Osteocyte (in vitro differentiated cells): ENCODE data around the gene UST. TPM values are rescaled to one million over a fixed set of nuclear protein-coding genes. Genes with fewer than 3 reads are reported as not detected.
"Not testable (repeated sequence)": the region's sequence is repeated elsewhere in the genome, so short reads cannot be mapped to it uniquely, and the experiment has no call there.

Experiments
- DNase-seq: peaks from one replicate; pipeline ENCODE4 v3.0.0; 2021; ENCODE audit warnings: mixed read lengths; ENCODE audit not compliant: unreplicated experiment; ENCODE audit errors: extremely low spot score
- H3K27ac Mint-ChIP-seq: one replicate; pipeline ENCODE4 v1.8.0; 2021; ENCODE audit warnings: mild to moderate bottlenecking, mixed read lengths; ENCODE audit not compliant: unreplicated experiment
- H3K27me3 Mint-ChIP-seq: one replicate; pipeline ENCODE4 v1.8.0; 2021; ENCODE audit warnings: mixed read lengths; ENCODE audit not compliant: unreplicated experiment
- H3K36me3 Mint-ChIP-seq: one replicate; pipeline ENCODE4 v1.8.0; 2021; ENCODE audit warnings: mixed read lengths; ENCODE audit not compliant: unreplicated experiment
- H3K4me1 Mint-ChIP-seq: one replicate; pipeline ENCODE4 v1.8.0; 2021; ENCODE audit warnings: mixed read lengths; ENCODE audit not compliant: unreplicated experiment
- H3K4me3 Mint-ChIP-seq: one replicate; pipeline ENCODE4 v1.8.0; 2021; ENCODE audit warnings: mild to moderate bottlenecking, moderate library complexity, mixed read lengths; ENCODE audit not compliant: unreplicated experiment
- H3K9me3 Mint-ChIP-seq: one replicate; pipeline ENCODE4 v1.8.0; 2021; ENCODE audit warnings: mixed read lengths; ENCODE audit not compliant: unreplicated experiment
- CTCF ChIP-seq: fragments of 200-600 bp; sonication (generic); IDR thresholded peaks from 2 replicates; pipeline ENCODE4 v1.5.0; 2021; ENCODE audit warnings: antibody characterized with exemption, mild to moderate bottlenecking, moderate library complexity
- total RNA-seq: library from RNA; stranded (reverse); gene quantifications from 2 replicates; pipeline ENCODE4 v1.2.1, GENCODE V29; 2021

The UST gene
- total RNA-seq, 1 donor from 2014 or later = 15.7 TPM

- Mint-ChIP-seq H3K27ac (peak overlapping the region; percentile 95), H3K9me3 (peaks cover 4% of the 10 kb centered on the region), H3K27me3 (no peaks in the 10 kb centered on the region), H3K36me3 (no peaks in the 10 kb centered on the region), H3K4me3 (peak overlapping the region; percentile 72), H3K4me1 (peaks cover 35% of the 10 kb centered on the region)
- no peak for DNase-seq
- no peak for TF ChIP-seq CTCF
Observed at GRCh38 chr6:148760258-148760534, 13.4 kb downstream of the UST start.

- no peak for TF ChIP-seq CTCF
- peak; percentile 89 for DNase-seq
- Mint-ChIP-seq H3K36me3 (no peaks in the 10 kb centered on the region), H3K27ac (peak overlapping the region; percentile 95), H3K9me3 (peaks cover 4% of the 10 kb centered on the region), H3K27me3 (no peaks in the 10 kb centered on the region), H3K4me1 (peaks cover 35% of the 10 kb centered on the region), H3K4me3 (peak overlapping the region; percentile 72)
Observed at GRCh38 chr6:148760568-148761526, 14.0 kb downstream of the UST start.

- TF ChIP-seq CTCF = no peak
- peaks cover 4% of the 10 kb centered on the region for H3K9me3 Mint-ChIP-seq
- no peaks in the 10 kb centered on the region for H3K27me3 Mint-ChIP-seq
- H3K4me1 Mint-ChIP-seq = peaks cover 35% of the 10 kb centered on the region
- no peak for DNase-seq
- peak overlapping the region; percentile 72 for H3K4me3 Mint-ChIP-seq
- peak overlapping the region; percentile 95 for H3K27ac Mint-ChIP-seq
- no peaks in the 10 kb centered on the region for H3K36me3 Mint-ChIP-seq
Observed at GRCh38 chr6:148761527-148762011, 14.7 kb downstream of the UST start.

GRCh38 chr6:148762231-148762630, 15.4 kb downstream of the UST start:
- no peak for DNase-seq
- H3K4me3 Mint-ChIP-seq = peak overlapping the region; percentile 72

GRCh38 chr6:148764259-148765020, 17.6 kb downstream of the UST start:
- H3K9me3 Mint-ChIP-seq, DNase-seq, H3K36me3 Mint-ChIP-seq, H3K27ac Mint-ChIP-seq, H3K4me3 Mint-ChIP-seq, H3K27me3 Mint-ChIP-seq: not testable (repeated sequence)
- H3K4me1 Mint-ChIP-seq = peaks cover 35% of the 10 kb centered on the region

More at GRCh38 chr6:148762231-148762630, 15.4 kb downstream of the UST start:
- no peaks in the 10 kb centered on the region for H3K27me3 Mint-ChIP-seq
- H3K36me3 Mint-ChIP-seq = no peaks in the 10 kb centered on the region
- H3K9me3 Mint-ChIP-seq = peaks cover 4% of the 10 kb centered on the region
- peaks cover 35% of the 10 kb centered on the region for H3K4me1 Mint-ChIP-seq
- H3K27ac Mint-ChIP-seq = peak overlapping the region; percentile 95
- TF ChIP-seq CTCF = no peak
